Measurements from ENCODE around the gene RIPPLY1. TPM values are rescaled to one million over a fixed set of nuclear protein-coding genes. Genes with fewer than 3 reads are reported as not detected.

Gene RIPPLY1
- total and polyA plus RNA-seq, 2 donors (not counting 1 experiment from before 2014, with no cell fraction given): not detected

DNA sequence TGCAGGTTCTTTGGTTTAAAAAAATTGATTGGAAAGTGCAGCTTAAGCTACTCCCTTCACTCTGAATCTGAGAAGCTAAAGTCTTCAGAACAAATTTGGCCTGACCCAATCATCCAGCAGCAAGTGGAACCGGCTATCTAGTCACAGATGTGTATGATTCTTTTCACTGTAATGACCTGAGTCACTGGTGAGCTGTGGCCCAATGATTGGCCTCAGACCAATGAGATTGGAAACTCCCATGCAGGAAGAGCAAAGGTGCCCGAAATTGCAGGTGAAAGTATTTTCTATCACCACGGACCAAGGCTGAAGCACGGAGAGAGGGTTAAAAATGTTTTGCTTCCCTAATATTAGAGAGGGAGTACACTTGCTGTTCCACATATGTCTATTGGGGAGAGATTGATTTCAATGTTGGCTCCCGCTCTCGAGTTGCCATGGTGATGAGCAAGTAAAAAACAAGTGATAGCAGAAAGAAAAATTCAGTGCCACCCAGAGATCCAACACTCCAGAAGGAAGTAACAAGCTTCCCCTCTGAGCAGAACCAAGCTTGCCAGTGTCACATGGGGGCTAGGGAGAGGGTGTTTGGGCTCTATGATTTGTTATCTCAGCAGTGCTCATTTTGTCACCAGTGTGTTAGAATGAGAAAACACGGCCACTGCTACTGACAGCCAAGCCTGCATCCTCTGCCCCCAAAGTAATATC, 11.2 kb downstream of the RIPPLY1 start:
- no peaks in the 10 kb centered on the region for H3K36me3 ChIP-seq (ENCODE audit: control insufficient read depth, insufficient read depth, low read length)
- no peak overlapping the region for H3K4me3 ChIP-seq (replicated peaks in 1 of 4; ENCODE audit: control extremely low read depth in 1 of 4, insufficient read depth in 1 of 4, low read depth in 3 of 4, low read length in 4 of 4)
- H3K27ac ChIP-seq (ENCODE audit: insufficient read depth, low read length): no peak overlapping the region
- peaks cover 6% of the 10 kb centered on the region for H3K4me1 ChIP-seq (ENCODE audit: control insufficient read depth, extremely low read depth, insufficient read depth, low read length)
- DNase-seq (ENCODE audit: low read depth in 2 of 2): no peak
- no peak for TF ChIP-seq EZH2 (IDR thresholded peaks at IDR 0.05; ENCODE audit: low read length, missing control alignments)
- TF ChIP-seq, protein P1, sequence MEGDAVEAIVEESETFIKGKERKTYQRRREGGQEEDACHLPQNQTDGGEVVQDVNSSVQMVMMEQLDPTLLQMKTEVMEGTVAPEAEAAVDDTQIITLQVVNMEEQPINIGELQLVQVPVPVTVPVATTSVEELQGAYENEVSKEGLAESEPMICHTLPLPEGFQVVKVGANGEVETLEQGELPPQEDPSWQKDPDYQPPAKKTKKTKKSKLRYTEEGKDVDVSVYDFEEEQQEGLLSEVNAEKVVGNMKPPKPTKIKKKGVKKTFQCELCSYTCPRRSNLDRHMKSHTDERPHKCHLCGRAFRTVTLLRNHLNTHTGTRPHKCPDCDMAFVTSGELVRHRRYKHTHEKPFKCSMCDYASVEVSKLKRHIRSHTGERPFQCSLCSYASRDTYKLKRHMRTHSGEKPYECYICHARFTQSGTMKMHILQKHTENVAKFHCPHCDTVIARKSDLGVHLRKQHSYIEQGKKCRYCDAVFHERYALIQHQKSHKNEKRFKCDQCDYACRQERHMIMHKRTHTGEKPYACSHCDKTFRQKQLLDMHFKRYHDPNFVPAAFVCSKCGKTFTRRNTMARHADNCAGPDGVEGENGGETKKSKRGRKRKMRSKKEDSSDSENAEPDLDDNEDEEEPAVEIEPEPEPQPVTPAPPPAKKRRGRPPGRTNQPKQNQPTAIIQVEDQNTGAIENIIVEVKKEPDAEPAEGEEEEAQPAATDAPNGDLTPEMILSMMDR (conservative IDR thresholded peaks at IDR 0.05 in 1 of 2, IDR thresholded peaks at IDR 0.05 in 1 of 2; ENCODE audit: low read depth in 1 of 2, low read length in 2 of 2): no peak
- no peak overlapping the region for H3K9ac ChIP-seq (ENCODE audit: insufficient read depth, low read length)
- H2AFZ ChIP-seq (ENCODE audit: low read length): no peak overlapping the region
- no peaks in the 10 kb centered on the region for H3K27me3 ChIP-seq (ENCODE audit: control insufficient read depth, insufficient read depth, low read length)
- H3K4me2 ChIP-seq (ENCODE audit: extremely low read depth, insufficient read depth, low read length): no peak overlapping the region
- no peaks in the 10 kb centered on the region for H3K79me2 ChIP-seq (ENCODE audit: control insufficient read depth, insufficient read depth, low read length)
- no peaks in the 10 kb centered on the region for H4K20me1 ChIP-seq (ENCODE audit: control insufficient read depth, extremely low read depth, insufficient read depth, low read length)
- H3K9me3 ChIP-seq (ENCODE audit: control insufficient read depth, insufficient read depth, low read depth, low read length): no peaks in the 10 kb centered on the region

DNA sequence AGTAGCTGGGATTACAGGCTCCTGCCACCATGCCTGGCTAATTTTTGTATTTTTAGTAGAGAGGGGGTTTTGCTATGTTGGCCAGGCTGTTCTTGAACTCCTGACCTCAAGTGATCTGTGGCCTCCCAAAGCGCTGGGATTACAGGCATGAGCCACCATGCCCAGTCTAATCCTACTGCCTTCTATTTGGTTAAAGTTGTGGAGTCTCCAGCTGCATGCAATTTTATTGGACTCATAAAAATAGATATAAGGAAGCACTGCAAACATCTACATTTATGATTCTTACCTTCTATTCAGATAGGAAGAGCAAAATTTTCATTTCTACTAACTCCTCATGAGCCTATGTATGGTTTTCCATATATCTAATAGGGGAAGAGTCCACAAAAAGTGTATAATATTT, 13.7 kb downstream of the RIPPLY1 start:
- no peak overlapping the region for H3K9ac ChIP-seq (ENCODE audit: insufficient read depth, low read length)

GRCh38 chrX:106875151-106875550, 28.0 kb downstream of the RIPPLY1 start:
- Histone ChIP-seq H3K27ac (ENCODE audit: insufficient read depth, low read length) (no peak overlapping the region), H3K9me3 (ENCODE audit: control insufficient read depth, insufficient read depth, low read depth, low read length) (no peaks in the 10 kb centered on the region), H3K36me3 (ENCODE audit: control insufficient read depth, insufficient read depth, low read length) (no peaks in the 10 kb centered on the region), H3K79me2 (ENCODE audit: control insufficient read depth, insufficient read depth, low read length) (no peaks in the 10 kb centered on the region), H3K4me2 (ENCODE audit: extremely low read depth, insufficient read depth, low read length) (no peak overlapping the region), H3K4me3 (replicated peaks in 1 of 4; ENCODE audit: control extremely low read depth in 1 of 4, insufficient read depth in 1 of 4, low read depth in 3 of 4, low read length in 4 of 4) (no peak overlapping the region), H2AFZ (ENCODE audit: low read length) (no peak overlapping the region), H3K4me1 (ENCODE audit: control insufficient read depth, extremely low read depth, insufficient read depth, low read length) (no peaks in the 10 kb centered on the region), H3K27me3 (ENCODE audit: control insufficient read depth, insufficient read depth, low read length) (no peaks in the 10 kb centered on the region), H4K20me1 (ENCODE audit: control insufficient read depth, extremely low read depth, insufficient read depth, low read length) (no peaks in the 10 kb centered on the region), H3K9ac (ENCODE audit: insufficient read depth, low read length) (no peak overlapping the region)
- no peak for TF ChIP-seq EZH2 (IDR thresholded peaks at IDR 0.05; ENCODE audit: low read length, missing control alignments)
- TF ChIP-seq, protein P1 (conservative IDR thresholded peaks at IDR 0.05 in 1 of 2, IDR thresholded peaks at IDR 0.05 in 1 of 2; ENCODE audit: low read depth in 1 of 2, low read length in 2 of 2): no peak
- peak; percentile 20 to 63 for DNase-seq (ENCODE audit: low read depth in 2 of 2)

More for the DNA sequence above, 13.7 kb downstream of the RIPPLY1 start:
- Histone ChIP-seq H4K20me1 (ENCODE audit: control insufficient read depth, extremely low read depth, insufficient read depth, low read length) (no peaks in the 10 kb centered on the region), H3K27me3 (ENCODE audit: control insufficient read depth, insufficient read depth, low read length) (no peaks in the 10 kb centered on the region), H3K4me3 (replicated peaks in 1 of 4; ENCODE audit: control extremely low read depth in 1 of 4, insufficient read depth in 1 of 4, low read depth in 3 of 4, low read length in 4 of 4) (no peak overlapping the region), H2AFZ (ENCODE audit: low read length) (no peak overlapping the region), H3K27ac (ENCODE audit: insufficient read depth, low read length) (no peak overlapping the region), H3K4me2 (ENCODE audit: extremely low read depth, insufficient read depth, low read length) (no peak overlapping the region), H3K9me3 (ENCODE audit: control insufficient read depth, insufficient read depth, low read depth, low read length) (no peaks in the 10 kb centered on the region), H3K79me2 (ENCODE audit: control insufficient read depth, insufficient read depth, low read length) (no peaks in the 10 kb centered on the region), H3K4me1 (ENCODE audit: control insufficient read depth, extremely low read depth, insufficient read depth, low read length) (no peaks in the 10 kb centered on the region), H3K36me3 (ENCODE audit: control insufficient read depth, insufficient read depth, low read length) (no peaks in the 10 kb centered on the region)
- TF ChIP-seq, protein P1 (conservative IDR thresholded peaks at IDR 0.05 in 1 of 2, IDR thresholded peaks at IDR 0.05 in 1 of 2; ENCODE audit: low read depth in 1 of 2, low read length in 2 of 2): no peak
- no peak for TF ChIP-seq EZH2 (IDR thresholded peaks at IDR 0.05; ENCODE audit: low read length, missing control alignments)
- no peak for DNase-seq (ENCODE audit: low read depth in 2 of 2)

Measured in fibroblast of lung (primary cell).